ENCODE measurements around the gene CENPC. TPM values are rescaled to one million over a fixed set of nuclear protein-coding genes. Genes with fewer than 3 reads are reported as not detected.

Gene CENPC
- total and polyA plus RNA-seq, 7 donors, result 4.9 to 30.0 (median 20.6) TPM

DNA sequence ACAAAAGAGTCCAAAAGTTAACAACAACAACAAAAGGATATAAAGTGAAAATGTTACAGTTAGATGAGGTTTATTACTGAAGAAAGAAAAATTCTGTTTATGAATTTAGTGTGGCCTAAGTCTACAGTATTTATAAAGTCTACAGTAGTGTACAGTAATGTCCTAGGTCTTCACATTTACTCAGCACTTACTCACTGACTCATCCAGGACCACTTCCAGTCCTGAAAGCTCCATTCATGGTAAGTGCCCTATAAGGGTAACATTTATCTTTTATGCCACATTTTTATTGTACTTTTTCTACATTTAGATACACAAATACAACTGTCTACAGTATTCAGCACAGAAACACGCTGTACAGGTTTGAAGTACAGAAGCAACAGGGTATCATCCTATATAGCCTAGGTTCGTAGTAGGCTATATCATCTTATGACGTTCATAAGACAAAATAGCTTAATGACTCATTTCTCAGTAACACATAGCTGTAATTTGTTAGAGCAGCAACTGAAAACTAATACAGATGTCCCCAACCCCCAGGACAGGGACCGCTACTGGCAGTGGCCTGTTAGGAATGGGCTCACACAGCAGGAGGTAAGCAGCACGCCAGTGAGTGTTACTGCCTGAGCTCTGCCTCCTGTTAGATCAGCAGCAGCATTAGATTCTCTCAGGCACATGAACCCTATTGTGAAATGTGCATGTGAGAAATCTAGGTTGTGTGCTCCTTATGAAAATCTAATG is 61.3 kb downstream of the CENPC start:
- H3K36me3 ChIP-seq, result peaks cover 0 to 45% (median 4%) of the 10 kb centered on the region in 4 donors
- H3K9me3 ChIP-seq, result no peaks in the 10 kb centered on the region

GRCh38 chr4:67480810-67481209 is 64.5 kb downstream of the CENPC start:
- Histone ChIP-seq H3K27ac (no peak overlapping the region), H3K27me3 (no peaks in the 10 kb centered on the region), H3K4me1 (no peaks in the 10 kb centered on the region), H3K4me3 (no peak overlapping the region), H3K9me3 (peaks cover 0 to 2% (median 0%) of the 10 kb centered on the region in 4 donors), H3K36me3 (peaks cover 0 to 36% (median 7%) of the 10 kb centered on the region in 4 donors)
- TF ChIP-seq POLR2A (IDR thresholded peaks at IDR 0.05) (no peak), POLR2AphosphoS5 (IDR thresholded peaks at IDR 0.05) (no peak), CTCF (IDR thresholded peaks at IDR 0.05) (no peak), EP300 (IDR thresholded peaks at IDR 0.05) (no peak)
- WGBS, 2 donors, result 96% methylated on average over 3 of the region's 3 CpGs
- intact Hi-C loops (cut with DNase I), result no loop called here
- DNase-seq, result no peak

More for the DNA sequence above, 61.3 kb downstream of the CENPC start:
- intact Hi-C loops (cut with DNase I), result no loop called here
- no peak for TF ChIP-seq POLR2A (IDR thresholded peaks at IDR 0.05)
- TF ChIP-seq POLR2AphosphoS5 (IDR thresholded peaks at IDR 0.05), result no peak
- TF ChIP-seq CTCF (IDR thresholded peaks at IDR 0.05), result no peak
- TF ChIP-seq EP300 (IDR thresholded peaks at IDR 0.05), result no peak
- no peaks in the 10 kb centered on the region for H3K4me1 ChIP-seq
- H3K4me3 ChIP-seq, result no peak overlapping the region
- WGBS, 2 donors, result 90 to 91% methylated on average over 5 of the region's 5 CpGs
- no peak overlapping the region for H3K27ac ChIP-seq
- no peaks in the 10 kb centered on the region for H3K27me3 ChIP-seq
- DNase-seq, result no peak

DNA sequence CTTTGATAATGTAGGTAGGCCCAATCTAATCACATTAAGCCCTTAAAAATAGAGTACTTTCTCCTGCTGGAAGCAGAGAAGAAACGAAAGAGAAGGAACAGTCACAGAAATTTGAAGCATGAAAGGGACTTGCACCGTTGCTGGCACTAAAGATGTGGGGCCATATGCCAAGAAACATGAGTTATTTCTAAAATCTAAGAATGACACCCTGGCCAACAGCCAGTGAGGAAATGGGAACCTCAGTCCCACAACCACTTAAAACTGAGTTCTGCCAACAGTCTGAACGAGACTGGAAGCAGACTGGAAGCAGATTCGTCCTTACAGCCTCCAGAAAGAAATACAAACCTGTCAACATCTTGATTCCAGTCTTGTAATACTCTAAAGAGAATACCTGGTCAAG is 70.1 kb downstream of the CENPC start:
- H3K27me3 ChIP-seq, result no peaks in the 10 kb centered on the region
- peaks cover 0 to 4% (median 0%) of the 10 kb centered on the region in 4 donors for H3K4me1 ChIP-seq
- 78 to 88% methylated on average over 4 of the region's 4 CpGs for WGBS, 2 donors
- H3K4me3 ChIP-seq, result no peak overlapping the region
- H3K36me3 ChIP-seq, result peaks cover 8 to 64% (median 20%) of the 10 kb centered on the region in 4 donors
- intact Hi-C loops (cut with DNase I), result no loop called here
- no peak for DNase-seq
- TF ChIP-seq CTCF (IDR thresholded peaks at IDR 0.05) (no peak), EP300 (IDR thresholded peaks at IDR 0.05) (no peak), POLR2AphosphoS5 (IDR thresholded peaks at IDR 0.05) (no peak), POLR2A (IDR thresholded peaks at IDR 0.05) (no peak)
- no peak overlapping the region for H3K27ac ChIP-seq
- peaks cover 0 to 2% (median 0%) of the 10 kb centered on the region in 4 donors for H3K9me3 ChIP-seq

GRCh38 chr4:67470871-67471270 is 74.4 kb downstream of the CENPC start:
- TF ChIP-seq CTCF (IDR thresholded peaks at IDR 0.05), result no peak
- TF ChIP-seq POLR2AphosphoS5 (IDR thresholded peaks at IDR 0.05), result no peak
- H3K36me3 ChIP-seq, result peaks cover 8 to 70% (median 17%) of the 10 kb centered on the region in 4 donors
- no peak for DNase-seq
- no peaks in the 10 kb centered on the region for H3K9me3 ChIP-seq
- no peaks in the 10 kb centered on the region for H3K27me3 ChIP-seq
- no peak overlapping the region for H3K4me3 ChIP-seq
- intact Hi-C loops (cut with DNase I), result no loop called here
- no peak overlapping the region for H3K27ac ChIP-seq
- peaks cover 0 to 4% (median 0%) of the 10 kb centered on the region in 4 donors for H3K4me1 ChIP-seq

DNA sequence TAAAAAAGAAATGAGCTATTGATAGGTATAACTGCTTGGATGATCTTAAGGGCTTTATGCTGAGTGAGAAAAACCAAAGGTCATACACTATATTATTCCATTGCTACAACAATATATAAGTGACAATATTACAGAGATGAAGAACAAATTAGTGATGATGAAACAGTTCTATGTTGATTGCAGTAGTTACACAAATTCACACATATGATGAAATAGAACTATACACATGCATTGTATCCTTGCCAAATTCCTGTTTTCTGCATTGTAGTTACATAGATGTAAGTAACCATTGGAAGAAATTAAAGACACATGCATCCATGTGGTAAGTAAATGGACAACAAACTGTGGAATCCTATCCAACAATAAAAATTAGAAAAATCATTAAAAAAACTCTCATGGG is 76.5 kb downstream of the CENPC start:
- peaks cover 0 to 5% (median 0%) of the 10 kb centered on the region in 4 donors for H3K4me1 ChIP-seq
- TF ChIP-seq EP300 (IDR thresholded peaks at IDR 0.05), result no peak
- TF ChIP-seq POLR2AphosphoS5 (IDR thresholded peaks at IDR 0.05), result no peak
- no peak for TF ChIP-seq CTCF (IDR thresholded peaks at IDR 0.05)
- no peak for TF ChIP-seq POLR2A (IDR thresholded peaks at IDR 0.05)
- intact Hi-C loops (cut with DNase I), result no loop called here
- DNase-seq, result no peak
- H3K27ac ChIP-seq, result no peak overlapping the region
- H3K27me3 ChIP-seq, result no peaks in the 10 kb centered on the region
- H3K36me3 ChIP-seq, result peaks cover 0 to 50% (median 4%) of the 10 kb centered on the region in 4 donors
- H3K9me3 ChIP-seq, result no peaks in the 10 kb centered on the region
- no peak overlapping the region for H3K4me3 ChIP-seq

Data from sigmoid colon (tissue), 7 donors.